UCSD-AML1 (cell line): ENCODE measurements around the gene SUPV3L1.
"Not testable (repeated sequence)": the region's sequence is repeated elsewhere in the genome, so short reads cannot be mapped to it uniquely, and the experiment has no call there.

Source experiments
- DNase-seq: peaks from one replicate; lab custom pipeline; 2025; ENCODE audit not compliant: unreplicated experiment; lab: John Stamatoyannopoulos, UW

Gene SUPV3L1

GRCh38 chr10:69228151-69228550 is 48.1 kb downstream of the SUPV3L1 start:
- no peak for DNase-seq

- no peak for DNase-seq
These were observed 49.5 kb downstream of the SUPV3L1 start for GRCh38 chr10:69229616-69229916.

GRCh38 chr10:69230128-69230527 is 50.1 kb downstream of the SUPV3L1 start:
- no peak for DNase-seq

- no peak for DNase-seq
These were observed 52.2 kb downstream of the SUPV3L1 start for GRCh38 chr10:69232252-69232651.

GRCh38 chr10:69232736-69233480 is 52.9 kb downstream of the SUPV3L1 start:
- no peak for DNase-seq

GRCh38 chr10:69234447-69234846 is 54.4 kb downstream of the SUPV3L1 start:
- DNase-seq, result no peak

GRCh38 chr10:69237528-69238159 is 57.6 kb downstream of the SUPV3L1 start:
- DNase-seq, result peak; percentile 84

- DNase-seq, result no peak
These were observed 59.1 kb downstream of the SUPV3L1 start for GRCh38 chr10:69239136-69239535.

GRCh38 chr10:69239816-69240434 is 59.9 kb downstream of the SUPV3L1 start:
- DNase-seq, result no peak

GRCh38 chr10:69240455-69240854 is 60.4 kb downstream of the SUPV3L1 start:
- no peak for DNase-seq

- DNase-seq, result no peak
These were observed 61.5 kb downstream of the SUPV3L1 start for GRCh38 chr10:69241575-69241974.

- DNase-seq, result no peak
These were observed 62.2 kb downstream of the SUPV3L1 start for GRCh38 chr10:69242040-69242851.

GRCh38 chr10:69242852-69243212 is 62.8 kb downstream of the SUPV3L1 start:
- no peak for DNase-seq

- no peak for DNase-seq
These were observed 63.8 kb downstream of the SUPV3L1 start for GRCh38 chr10:69243817-69244216.

- no peak for DNase-seq
These were observed 66.0 kb downstream of the SUPV3L1 start for GRCh38 chr10:69246036-69246435.

GRCh38 chr10:69246581-69247312 is 66.7 kb downstream of the SUPV3L1 start:
- DNase-seq, result no peak

- no peak for DNase-seq
These were observed 67.3 kb downstream of the SUPV3L1 start for GRCh38 chr10:69247313-69247710.

GRCh38 chr10:69248117-69248730 is 68.2 kb downstream of the SUPV3L1 start:
- no peak for DNase-seq

GRCh38 chr10:69250041-69250440 is 70.0 kb downstream of the SUPV3L1 start:
- no peak for DNase-seq

- DNase-seq, result not testable (repeated sequence)
These were observed 71.4 kb downstream of the SUPV3L1 start for GRCh38 chr10:69251417-69251816.

- no peak for DNase-seq
These were observed 73.1 kb downstream of the SUPV3L1 start for GRCh38 chr10:69253171-69253570.
